Kidney (tissue), 14 donors: ENCODE measurements around the gene PDE4D. TPM values are rescaled to one million over a fixed set of nuclear protein-coding genes. Genes with fewer than 3 reads are reported as not detected.
"Not testable (repeated sequence)": the region's sequence is repeated elsewhere in the genome, so short reads cannot be mapped to it uniquely, and the experiment has no call there.

Experiments used
- DNase-seq, 5 donors: peaks; one replicate each; pipeline ENCODE4 v3.0.0-alpha.2; 2013 to 2020
- FAIRE-seq: peaks from 2 replicates; lab custom pipeline; 2012; peaks lifted over from hg19 to GRCh38; lab: Jason Lieb, UNC
- H3K27ac ChIP-seq, 2 donors: one replicate each; pipeline ENCODE4 v1.7.0; 2013; ENCODE audit warnings: low read depth in 2 of 2, low read length in 2 of 2, inconsistent platforms in 1 of 2
- H3K27me3 ChIP-seq: one replicate; pipeline ENCODE4 v1.7.1; 2013; ENCODE audit warnings: low read length, inconsistent platforms; ENCODE audit not compliant: control insufficient read depth, insufficient read depth
- H3K36me3 ChIP-seq, 3 donors: one replicate each; pipeline versions ENCODE4 v1.7.0 to v1.7.1; 2013; ENCODE audit warnings: low read length in 3 of 3, control low read depth in 1 of 3, inconsistent platforms in 1 of 3; ENCODE audit not compliant: insufficient read depth in 3 of 3, control insufficient read depth in 2 of 3
- H3K4me1 ChIP-seq, 3 donors: one replicate each; pipeline versions ENCODE4 v1.7.0 to v1.7.1; 2013; ENCODE audit warnings: low read length in 3 of 3, inconsistent platforms in 1 of 3, low read depth in 1 of 3; ENCODE audit not compliant: control insufficient read depth in 2 of 3, insufficient read depth in 2 of 3
- H3K4me3 ChIP-seq, 3 donors: one replicate each; pipeline versions ENCODE4 v1.7.0 to v1.8.1; 2013; ENCODE audit warnings: low read length in 3 of 3, control low read depth in 1 of 3, inconsistent platforms in 1 of 3
- H3K9ac ChIP-seq, 3 donors: one replicate each; pipeline versions ENCODE4 v1.7.0 to v1.7.1; 2013; ENCODE audit warnings: low read length in 3 of 3, control low read depth in 1 of 3, inconsistent platforms in 1 of 3
- H3K9me3 ChIP-seq, 3 donors: one replicate each; pipeline versions ENCODE4 v1.7.0 to v1.7.1; 2013; ENCODE audit warnings: low read length in 3 of 3, control low read depth in 1 of 3, inconsistent platforms in 1 of 3; ENCODE audit not compliant: control insufficient read depth in 2 of 3, insufficient read depth in 1 of 3
- CTCF ChIP-seq: IDR thresholded peaks from 3 replicates; pipeline ENCODE4 v1.5.1; 2012; ENCODE audit warnings: mild to moderate bottlenecking, moderate library complexity, borderline replicate concordance; ENCODE audit not compliant: insufficient read depth; ENCODE audit errors: extremely low read depth
- intact Hi-C: fragments of 100-400 bp; cut with DNase I; formaldehyde crosslinking; loops from one replicate; pipeline ENCODE4 v1.11.1; 2022
- polyA plus RNA-seq: library from polyadenylated mRNA; stranded (reverse); fragments of 350-450 nt; fragmentation: Illumina TruSeq; extraction: RNeasy Lipid Tissue Mini Kit (QIAGEN cat#74804); gene quantifications from one replicate; pipeline ENCODE4 v1.2.3, GENCODE V29; 2014; ENCODE audit warnings: low read depth, low replicate concordance; ENCODE audit not compliant: insufficient read depth
- total RNA-seq: library from RNA; stranded (reverse); fragmentation: NEBNext Ultra II Directional; extraction: Animal tissue kit (Norgen Biotek cat#: 25700); gene quantifications from one replicate; pipeline ENCODE4 v1.2.1, GENCODE V29; 2021
- donor health status: control.
- donor health status: control.
- donor health status: control.
- donor health status: control.
- donor health status: control.
- donor health status: DM: yes; HTN: yes; CAD: no.
- donor health status: Normal renal cell carcinoma (clear cell type).

The PDE4D gene
- total and polyA plus RNA-seq, 2 donors from 2014 or later = 9.2 to 78.9 TPM

DNA sequence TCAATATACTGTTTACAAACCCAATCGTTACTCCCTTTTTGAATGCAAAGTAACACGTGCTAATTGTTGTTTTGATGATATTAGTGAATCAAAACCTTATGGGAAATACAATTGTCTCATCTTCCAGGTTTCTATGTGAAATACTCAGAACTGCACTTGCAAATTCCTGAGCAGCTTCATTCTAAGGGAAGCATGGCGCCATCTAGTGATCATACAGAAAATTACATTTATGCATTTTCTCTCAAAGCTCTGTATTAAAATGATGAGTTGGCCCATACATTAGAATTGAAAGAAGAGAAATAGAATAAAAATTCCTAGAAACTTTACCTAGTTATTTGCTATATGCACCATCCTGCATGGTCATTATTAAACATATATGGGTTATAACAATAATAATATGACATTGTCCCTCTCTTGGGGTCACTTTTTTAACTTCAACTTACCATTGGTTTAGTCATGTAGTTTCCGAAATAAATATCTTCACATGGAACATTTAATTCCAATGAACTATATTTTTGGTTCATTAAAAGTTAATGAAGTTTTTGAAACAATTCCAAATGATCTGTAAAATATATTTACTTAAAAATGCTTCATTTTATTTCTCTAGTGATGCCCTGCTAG is 220.0 kb downstream of the PDE4D start:
- H3K27me3 ChIP-seq = no peaks in the 10 kb centered on the region
- H3K4me3 ChIP-seq = no peak overlapping the region
- H3K36me3 ChIP-seq = no peaks in the 10 kb centered on the region
- no peak overlapping the region for H3K27ac ChIP-seq
- peak; percentile 67 for TF ChIP-seq CTCF
- no peak overlapping the region for H3K9ac ChIP-seq
- intact Hi-C loops = loop anchor here (10.0 kb wide), 1 partner anchor 489 kb away; no protein-coding TSS in a partner anchor
- peak; percentile 96 for FAIRE-seq
- peak in 2 of 5 donors; percentile 62 to 67 for DNase-seq
- no peaks in the 10 kb centered on the region for H3K4me1 ChIP-seq
- H3K9me3 ChIP-seq = no peaks in the 10 kb centered on the region

- no peaks in the 10 kb centered on the region for H3K9me3 ChIP-seq
- TF ChIP-seq CTCF = no peak
- no peaks in the 10 kb centered on the region for H3K36me3 ChIP-seq
- intact Hi-C loops = no loop called here
- H3K27ac ChIP-seq = no peak overlapping the region
- no peak overlapping the region for H3K4me3 ChIP-seq
- H3K4me1 ChIP-seq = peaks cover 0 to 5% (median 5%) of the 10 kb centered on the region in 3 donors
- H3K27me3 ChIP-seq = no peaks in the 10 kb centered on the region
- FAIRE-seq (no peak), DNase-seq (no peak)
- no peak overlapping the region for H3K9ac ChIP-seq
Measured at GRCh38 chr5:59666440-59667068, 227.0 kb downstream of the PDE4D start.

DNA sequence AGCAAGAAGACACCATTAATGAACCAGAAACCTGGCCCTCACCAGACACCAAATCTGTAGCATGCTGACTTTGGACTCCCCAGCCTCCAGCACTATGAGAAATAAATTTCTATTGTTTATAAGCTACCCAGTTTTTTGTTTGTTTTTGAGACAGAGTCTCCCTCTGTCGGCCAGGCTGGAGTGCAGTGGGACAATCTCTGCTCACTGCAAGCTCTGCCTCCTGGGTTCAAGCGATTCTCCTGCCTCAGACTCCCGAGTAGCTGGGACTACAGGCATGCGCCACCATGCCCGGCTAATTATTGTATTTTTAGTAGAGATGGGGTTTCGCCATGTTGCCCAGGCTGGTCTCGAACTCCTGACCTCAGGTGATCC is 227.7 kb downstream of the PDE4D start:
- H3K27ac ChIP-seq, FAIRE-seq, H3K36me3 ChIP-seq, H3K4me3 ChIP-seq, H3K4me1 ChIP-seq, H3K9ac ChIP-seq, H3K27me3 ChIP-seq, DNase-seq, intact Hi-C loops, H3K9me3 ChIP-seq: not testable (repeated sequence)

DNA sequence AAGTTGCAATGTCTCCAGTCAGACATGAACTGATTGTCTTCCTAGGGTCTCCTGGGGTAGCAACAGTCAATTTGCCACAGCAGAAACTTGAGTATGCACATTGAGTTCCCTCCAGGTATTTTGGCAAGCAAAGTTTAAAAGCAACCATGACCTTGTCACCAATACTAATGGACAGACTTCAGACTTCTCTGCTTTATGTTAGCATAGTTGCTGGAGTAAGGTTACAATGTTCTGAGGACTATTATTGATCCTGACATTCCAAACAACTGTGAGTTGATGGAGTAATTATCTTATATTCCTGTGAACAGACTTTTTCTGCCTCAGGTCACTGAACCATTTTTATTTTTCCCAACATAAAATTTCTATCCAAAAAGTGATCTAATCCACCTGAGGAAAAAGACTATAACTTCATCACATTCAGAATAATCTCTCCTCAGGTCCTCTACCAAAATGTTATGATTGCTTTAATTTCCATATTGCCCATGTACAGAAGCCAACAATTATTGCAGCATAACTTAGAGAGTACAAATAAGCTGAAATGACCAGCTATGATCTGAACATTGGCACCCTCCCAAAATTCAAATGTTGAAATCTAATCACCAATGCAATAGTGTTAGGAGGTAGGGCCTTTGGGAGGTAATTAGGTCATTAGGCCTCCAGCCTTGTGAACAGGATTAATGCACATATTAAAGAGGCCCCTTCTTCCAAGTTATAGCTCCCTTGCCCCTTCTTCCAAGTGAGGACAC is 228.3 kb downstream of the PDE4D start:
- FAIRE-seq (no peak), DNase-seq (no peak)
- Histone ChIP-seq H3K9me3 (no peaks in the 10 kb centered on the region), H3K27me3 (no peaks in the 10 kb centered on the region), H3K4me3 (no peak overlapping the region), H3K36me3 (no peaks in the 10 kb centered on the region), H3K9ac (no peak overlapping the region), H3K4me1 (peaks cover 0 to 9% (median 8%) of the 10 kb centered on the region in 3 donors), H3K27ac (no peak overlapping the region)
- intact Hi-C loops = no loop called here
- no peak for TF ChIP-seq CTCF
